Breast epithelium (tissue), 3 donors: Measurements from ENCODE around the gene NAIP.
"Not testable (repeated sequence)": the region's sequence is repeated elsewhere in the genome, so short reads cannot be mapped to it uniquely, and the experiment has no call there.

ENCODE experiments used
- CTCF ChIP-seq, 3 donors: fragments of 450-650 bp; IDR thresholded peaks; one replicate each; pipeline ENCODE4 v1.5.1; 2016 to 2017; ENCODE audit warnings: antibody characterized with exemption in 3 of 3, mild to moderate bottlenecking in 3 of 3, moderate library complexity in 3 of 3
- POLR2A ChIP-seq: fragments of 450-650 bp; IDR thresholded peaks from one replicate; pipeline ENCODE4 v1.6.1; 2016; ENCODE audit warnings: antibody characterized with exemption, mild to moderate bottlenecking, moderate library complexity

GRCh38 chr5:71006983-71007382 lies 18.2 kb downstream of the NAIP start:
- not testable (repeated sequence) for TF ChIP-seq CTCF (IDR thresholded peaks at IDR 0.05); POLR2A
